H9 (cell line): Measurements from ENCODE around the gene BIRC6. TPM values are rescaled to one million over a fixed set of nuclear protein-coding genes. Genes with fewer than 3 reads are reported as not detected.

Experiments
- DNase-seq: peaks from one replicate; pipeline ENCODE4 v3.0.0-alpha.2; 2017
- H2AFZ ChIP-seq: one replicate; pipeline ENCODE4 v1.6.1; 2013; ENCODE audit warnings: mild to moderate bottlenecking, low read length, control low read depth, moderate library complexity
- H2AK5ac ChIP-seq: 2 replicates; pipeline ENCODE4 v1.6.1; 2013; ENCODE audit warnings: low read length, control low read depth, mixed read lengths; ENCODE audit not compliant: insufficient read length
- H2BK120ac ChIP-seq: one replicate; pipeline ENCODE4 v1.6.1; 2013; ENCODE audit warnings: low read depth, mild to moderate bottlenecking, low read length, control low read depth, inconsistent platforms; ENCODE audit not compliant: poor library complexity, severe bottlenecking
- H2BK12ac ChIP-seq: 2 replicates; pipeline ENCODE4 v1.6.1; 2013; ENCODE audit warnings: low read length, control low read depth, mixed read lengths, low read depth; ENCODE audit not compliant: insufficient read length
- H2BK15ac ChIP-seq: 2 replicates; pipeline ENCODE4 v1.6.1; 2013; ENCODE audit warnings: low read depth, low read length, control low read depth
- H2BK20ac ChIP-seq: one replicate; pipeline ENCODE4 v1.6.1; 2013; ENCODE audit warnings: low read depth, mild to moderate bottlenecking, low read length, control low read depth, inconsistent platforms; ENCODE audit not compliant: poor library complexity, severe bottlenecking
- H2BK5ac ChIP-seq: 2 replicates; pipeline ENCODE4 v1.6.1; 2013; ENCODE audit warnings: low read length, control low read depth, mixed read lengths; ENCODE audit not compliant: insufficient read length
- H3K14ac ChIP-seq: 2 replicates; pipeline ENCODE4 v1.6.1; 2013; ENCODE audit warnings: low read length, control low read depth; ENCODE audit not compliant: insufficient read depth
- H3K18ac ChIP-seq: 2 replicates; pipeline ENCODE4 v1.6.1; 2013; ENCODE audit warnings: low read depth, mild to moderate bottlenecking, mixed read lengths, low read length, control low read depth; ENCODE audit not compliant: insufficient read length
- H3K23ac ChIP-seq: 2 replicates; pipeline ENCODE4 v1.6.1; 2013; ENCODE audit warnings: low read length, control low read depth, mixed read lengths, low read depth; ENCODE audit not compliant: insufficient read length
- H3K23me2 ChIP-seq: 2 replicates; pipeline ENCODE4 v1.6.1; 2013; ENCODE audit warnings: low read depth, mild to moderate bottlenecking, mixed read lengths, low read length, control low read depth; ENCODE audit not compliant: insufficient read length, poor library complexity, severe bottlenecking
- H3K27ac ChIP-seq: 2 replicates; pipeline ENCODE4 v1.5.1; 2013; ENCODE audit warnings: low read length, control low read depth, mixed read lengths, low read depth; ENCODE audit not compliant: insufficient read length
- H3K27me3 ChIP-seq: 2 replicates; pipeline ENCODE4 v1.6.1; 2013; ENCODE audit warnings: low read length, control low read depth, inconsistent platforms; ENCODE audit not compliant: insufficient read depth
- H3K4ac ChIP-seq: 2 replicates; pipeline ENCODE4 v1.6.1; 2013; ENCODE audit warnings: low read depth, mild to moderate bottlenecking, control low read depth, inconsistent platforms, low read length, moderate library complexity
- H3K4me1 ChIP-seq: 2 replicates; pipeline ENCODE4 v1.6.1; 2013; ENCODE audit warnings: low read length, control low read depth, inconsistent platforms; ENCODE audit not compliant: insufficient read depth
- H3K4me2 ChIP-seq: 2 replicates; pipeline ENCODE4 v1.6.1; 2013; ENCODE audit warnings: low read length, control low read depth, mixed read lengths; ENCODE audit not compliant: insufficient read length, insufficient read depth
- H3K56ac ChIP-seq: 2 replicates; pipeline ENCODE4 v1.6.1; 2013; ENCODE audit warnings: low read depth, mild to moderate bottlenecking, mixed read lengths, low read length, control low read depth; ENCODE audit not compliant: insufficient read length
- H3K79me1 ChIP-seq: 2 replicates; pipeline ENCODE4 v1.6.1; 2013; ENCODE audit warnings: low read depth, mild to moderate bottlenecking, moderate library complexity, low read length, control low read depth, inconsistent platforms; ENCODE audit not compliant: insufficient read depth, poor library complexity, severe bottlenecking
- H3K79me2 ChIP-seq: 2 replicates; pipeline ENCODE4 v1.6.1; 2013; ENCODE audit warnings: low read length, control low read depth, inconsistent platforms; ENCODE audit not compliant: insufficient read depth
- H3K9ac ChIP-seq: 2 replicates; pipeline ENCODE4 v1.6.1; 2013; ENCODE audit warnings: low read length, control low read depth, mixed read lengths; ENCODE audit not compliant: insufficient read length; ENCODE audit errors: extremely low read depth
- H3K9me3 ChIP-seq: one replicate; pipeline ENCODE4 v1.6.1; 2013; ENCODE audit warnings: low read depth, low read length, inconsistent platforms; ENCODE audit not compliant: control insufficient read depth
- H3T11ph ChIP-seq: one replicate; pipeline ENCODE4 v1.6.1; 2013; ENCODE audit warnings: mild to moderate bottlenecking, low read length, control low read depth, inconsistent platforms
- H4K20me1 ChIP-seq: one replicate; pipeline ENCODE4 v1.6.1; 2013; ENCODE audit not compliant: control insufficient read depth, insufficient read length, insufficient read depth
- H4K5ac ChIP-seq: 2 replicates; pipeline ENCODE4 v1.6.1; 2013; ENCODE audit warnings: low read depth, mild to moderate bottlenecking, mixed read lengths, low read length, control low read depth; ENCODE audit not compliant: insufficient read length
- H4K8ac ChIP-seq: replicated peaks from 2 replicates; pipeline ENCODE4 v1.6.1; 2013; ENCODE audit warnings: low read length, control low read depth, mixed read lengths, low read depth; ENCODE audit not compliant: insufficient read length
- H4K91ac ChIP-seq: 2 replicates; pipeline ENCODE4 v1.6.1; 2013; ENCODE audit warnings: low read depth, mild to moderate bottlenecking, moderate library complexity, mixed read lengths, low read length, control low read depth; ENCODE audit not compliant: insufficient read length
- H3K27ac Mint-ChIP-seq, 3 experiments: 2 replicates in 2 of 3; 3 replicates in 1 of 3; pipeline ENCODE4 v1.8.0; 2020 to 2021; ENCODE audit warnings: mixed read lengths in 3 of 3, mild to moderate bottlenecking in 1 of 3, moderate library complexity in 1 of 3
- H3K27me3 Mint-ChIP-seq: 2 replicates; pipeline ENCODE4 v1.8.0; 2021; ENCODE audit warnings: low read depth, mild to moderate bottlenecking, moderate library complexity, mixed read lengths
- H3K36me3 Mint-ChIP-seq, 3 experiments: 2 replicates in 2 of 3; 3 replicates in 1 of 3; pipeline ENCODE4 v1.8.0; 2020 to 2021; ENCODE audit warnings: low read depth in 3 of 3, mixed read lengths in 3 of 3; ENCODE audit not compliant: insufficient read depth in 1 of 3
- H3K4me1 Mint-ChIP-seq, 2 experiments: 2 replicates each; pipeline ENCODE4 v1.8.0; 2020; ENCODE audit warnings: mixed read lengths in 2 of 2
- H3K4me3 Mint-ChIP-seq, 2 experiments: 2 replicates in 1 of 2; 3 replicates in 1 of 2; pipeline ENCODE4 v1.8.0; 2020 to 2021; ENCODE audit warnings: mild to moderate bottlenecking in 2 of 2, mixed read lengths in 2 of 2, moderate library complexity in 1 of 2
- H3K9me3 Mint-ChIP-seq, 2 experiments: 2 replicates in 1 of 2; 3 replicates in 1 of 2; pipeline ENCODE4 v1.8.0; 2020; ENCODE audit warnings: mild to moderate bottlenecking in 2 of 2, mixed read lengths in 2 of 2, moderate library complexity in 1 of 2
- CTCF ChIP-seq: fragments of 200-600 bp; sonication (generic); conservative IDR thresholded peaks from 3 replicates; pipeline ENCODE4 v1.8.0; 2021; ENCODE audit warnings: antibody characterized with exemption, mild to moderate bottlenecking
- WGBS: extraction: QIAGEN DNeasy Blood & Tissue Kit; methylation state at CpG from one replicate; pipeline ENCODE4 v1.1.7; 2013; ENCODE audit warnings: missing lambda C conversion rate, low lambda C conversion rate, mixed read lengths; ENCODE audit not compliant: insufficient read length; ENCODE audit errors: extremely low coverage; 5-methylcytosine and 5-hydroxymethylcytosine counted together
- total RNA-seq: library from RNA; stranded (reverse); gene quantifications from 2 replicates; pipeline ENCODE4 v1.2.1, GENCODE V29; 2021

The BIRC6 gene
- total RNA-seq, 1 experiment from 2014 or later, result 78.8 TPM

- WGBS, result no CpG with 5 or more reads among the region's 5 CpGs
- H2AFZ ChIP-seq, result no peak overlapping the region
- no peak overlapping the region for H3K18ac ChIP-seq
- H3K4me1 Mint-ChIP-seq, result no peaks in the 10 kb centered on the region
- H2BK120ac ChIP-seq, result no peak overlapping the region
- H3K4me3 Mint-ChIP-seq, result no peak overlapping the region
- H3K9me3 Mint-ChIP-seq, result no peaks in the 10 kb centered on the region
- H3K27me3 Mint-ChIP-seq, result no peaks in the 10 kb centered on the region
- H2BK15ac ChIP-seq, result no peak overlapping the region
- DNase-seq, result no peak
- H3K23me2 ChIP-seq, result no peaks in the 10 kb centered on the region
- peaks cover 3% of the 10 kb centered on the region for H3K79me1 ChIP-seq
- H3K27ac Mint-ChIP-seq, result no peak overlapping the region
- H3K4me2 ChIP-seq, result no peak overlapping the region
- no peak for TF ChIP-seq CTCF
- H3T11ph ChIP-seq, result no peak overlapping the region
- H4K20me1 ChIP-seq, result no peaks in the 10 kb centered on the region
- no peak overlapping the region for H3K23ac ChIP-seq
- no peak overlapping the region for H4K8ac ChIP-seq
- no peaks in the 10 kb centered on the region for H3K27me3 ChIP-seq
- H3K27ac ChIP-seq, result no peak overlapping the region
- no peak overlapping the region for H2AK5ac ChIP-seq
- H3K14ac ChIP-seq, result no peak overlapping the region
- H3K79me2 ChIP-seq, result no peaks in the 10 kb centered on the region
- H4K5ac ChIP-seq, result no peak overlapping the region
- no peak overlapping the region for H2BK20ac ChIP-seq
- H3K4me1 ChIP-seq, result no peaks in the 10 kb centered on the region
- peaks cover 10 to 32% (median 28%) of the 10 kb centered on the region in 3 experiments; a peak in 6 of 7 replicates for H3K36me3 Mint-ChIP-seq
- H3K56ac ChIP-seq, result no peak overlapping the region
- H3K9ac ChIP-seq, result no peak overlapping the region
- H3K4ac ChIP-seq, result no peak overlapping the region
- no peaks in the 10 kb centered on the region for H3K9me3 ChIP-seq
- no peak overlapping the region for H4K91ac ChIP-seq
- no peak overlapping the region for H2BK12ac ChIP-seq
- H2BK5ac ChIP-seq, result no peak overlapping the region
These were observed 42.4 kb downstream of the BIRC6 start for GRCh38 chr2:32399221-32399620.
